Spleen (tissue), 11 donors: ENCODE measurements around the gene ACTN4. TPM values are rescaled to one million over a fixed set of nuclear protein-coding genes. Genes with fewer than 3 reads are reported as not detected.

Source experiments
- DNase-seq: peaks from one replicate; pipeline ENCODE4 v3.0.0-alpha.2; 2020
- H3K27ac ChIP-seq, 8 donors: fragments of 200-600 bp; sonication (generic) in 7 of 8; 1 replicate in 4 of 8; 2 replicates in 4 of 8; pipeline versions ENCODE4 v1.5.0 to v1.8.0; 2016 to 2021; ENCODE audit warnings: inconsistent platforms in 4 of 8, mild to moderate bottlenecking in 4 of 8, moderate library complexity in 1 of 8
- H3K27me3 ChIP-seq, 7 donors: fragments of 200-600 bp; sonication (generic) in 6 of 7; replicated peaks in 1 of 7; 1 replicate in 4 of 7; 2 replicates in 3 of 7; pipeline versions ENCODE4 v1.5.0 to v1.8.0; 2016 to 2021; ENCODE audit warnings: inconsistent platforms in 3 of 7, mild to moderate bottlenecking in 1 of 7
- H3K36me3 ChIP-seq, 6 donors: fragments of 200-600 bp; sonication (generic) in 5 of 6; 1 replicate in 4 of 6; 2 replicates in 2 of 6; pipeline versions ENCODE4 v1.5.0 to v1.8.0; 2016 to 2021; ENCODE audit warnings: inconsistent platforms in 2 of 6
- H3K4me1 ChIP-seq, 6 donors: fragments of 200-600 bp; sonication (generic) in 5 of 6; 1 replicate in 3 of 6; 2 replicates in 3 of 6; pipeline versions ENCODE4 v1.5.0 to v1.8.0; 2016 to 2021; ENCODE audit warnings: inconsistent platforms in 3 of 6
- H3K4me3 ChIP-seq, 8 donors: fragments of 200-600 bp; sonication (generic) in 7 of 8; 1 replicate in 4 of 8; 2 replicates in 4 of 8; pipeline versions ENCODE4 v1.5.0 to v1.8.0; 2016 to 2021; ENCODE audit warnings: inconsistent platforms in 4 of 8, mild to moderate bottlenecking in 4 of 8, moderate library complexity in 2 of 8
- H3K9me3 ChIP-seq, 8 donors: fragments of 200-600 bp; sonication (generic) in 7 of 8; 1 replicate in 4 of 8; 2 replicates in 4 of 8; pipeline versions ENCODE4 v1.5.0 to v1.8.0; 2016 to 2021; ENCODE audit warnings: inconsistent platforms in 4 of 8
- POLR2A ChIP-seq, 3 donors: fragments of 450-650 bp; IDR thresholded peaks; one replicate each; pipeline ENCODE4 v1.5.1; 2017; ENCODE audit warnings: antibody characterized with exemption in 3 of 3, mild to moderate bottlenecking in 1 of 3
- POLR2AphosphoS5 ChIP-seq, 3 donors: sonication (generic); formaldehyde crosslinking; IDR thresholded peaks; one replicate each; pipeline ENCODE4 v1.5.1; 2017; ENCODE audit warnings: antibody characterized with exemption in 3 of 3
- WGBS, 5 donors: extraction: QIAGEN DNeasy Blood & Tissue Kit in 3 of 5; methylation state at CpG; one replicate each; pipeline versions ENCODE4 v1.1.5 to v1.1.7; 2013 to 2018; 5-methylcytosine and 5-hydroxymethylcytosine counted together
- intact Hi-C: fragments of 100-400 bp; cut with DNase I; formaldehyde crosslinking; loops from one replicate; pipeline ENCODE4 v1.15.0; 2023; ENCODE audit warnings: low total_unique reads
- polyA plus RNA-seq, 3 donors: library from polyadenylated mRNA; stranded (reverse); fragments of 200-250 nt; gene quantifications; one replicate each; pipeline ENCODE4 v1.2.1, GENCODE V29; 2013
- total RNA-seq, 7 donors: library from RNA; depleted of rRNA in 3 of 7; stranded (reverse); fragments of >200 nt in 3 of 7; fragmentation: NEBNext Ultra II Directional in 4 of 7; extraction: Animal tissue kit (Norgen Biotek cat#: 25700) in 4 of 7; gene quantifications; one replicate each; pipeline versions ENCODE4 v1.1.0 to v1.2.1, GENCODE V29; 2016 to 2021
- TF ChIP-seq, protein P1 (sequence below), 11 experiments: fragments of 200-600 bp in 7 of 11; fragments of 450-650 bp in 4 of 11; sonication (generic) in 4 of 11; IDR thresholded peaks in 8 of 11; conservative IDR thresholded peaks in 3 of 11; 1 replicate in 7 of 11; 2 replicates in 4 of 11; pipeline versions ENCODE4 v1.4.0 to v1.8.0; 2016 to 2021; ENCODE audit warnings: antibody characterized with exemption in 11 of 11, inconsistent platforms in 4 of 11, mild to moderate bottlenecking in 1 of 11
- donor health status: healthy with polysubstance abuse.
- donor health status: DM: no; HTN: no; CAD: no; lungs with moderate emphysema.
- donor health status: DM: no; HTN: no; CAD: no.
- donor health status: Bipolar disorder and iron deficiency.
- donor health status: healthy.
- donor health status: DM: no; HTN: no; CAD: no.
- donor health status: DM: yes; HTN: yes; CAD: no.

Gene ACTN4
- total and polyA plus RNA-seq, 10 donors: 39.3 to 621 (median 408) TPM

DNA sequence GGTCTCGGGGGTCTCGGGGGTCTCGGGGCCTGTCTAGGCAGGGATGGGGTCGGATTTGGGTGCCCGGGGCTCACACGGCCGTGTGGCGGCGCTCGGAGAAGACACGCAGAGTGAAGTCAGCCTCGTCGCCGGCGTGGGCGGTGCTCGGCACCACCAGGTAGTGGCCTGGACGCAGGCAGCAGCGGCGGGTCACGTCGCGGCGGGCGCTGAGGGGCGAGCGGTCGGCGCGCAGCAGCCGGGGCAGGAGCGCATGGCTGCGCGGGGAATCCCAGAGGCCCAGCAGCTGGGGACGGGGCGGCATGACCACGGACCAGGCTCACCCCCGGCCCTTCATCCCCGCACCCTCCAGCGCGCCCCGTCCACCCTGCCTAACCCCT is 88.6 kb downstream of the ACTN4 start:
- Histone ChIP-seq H3K36me3 (peaks cover 0 to 17% (median 6%) of the 10 kb centered on the region in 6 donors), H3K4me1 (peaks cover 21 to 72% (median 58%) of the 10 kb centered on the region in 6 donors), H3K4me3 (peak overlapping the region; percentile 26 to 75 (median 44)), H3K9me3 (no peaks in the 10 kb centered on the region), H3K27me3 (peaks cover 0 to 15% (median 0%) of the 10 kb centered on the region in 7 donors), H3K27ac (peak overlapping the region in 7 of 8 donors; percentile 70 to 86 (median 76))
- DNase-seq: peak; percentile 95
- intact Hi-C loops: loop anchor here (2.0 kb wide), 1 partner anchor 39 kb away; no protein-coding TSS in a partner anchor
- 0 to 4% (median 1%) methylated on average over 17 to 42 of the region's 42 CpGs for WGBS, 5 donors
- TF ChIP-seq POLR2AphosphoS5 (IDR thresholded peaks at IDR 0.05) (peak; percentile 54 to 71 (median 68)), POLR2A (IDR thresholded peaks at IDR 0.05) (no peak)

DNA sequence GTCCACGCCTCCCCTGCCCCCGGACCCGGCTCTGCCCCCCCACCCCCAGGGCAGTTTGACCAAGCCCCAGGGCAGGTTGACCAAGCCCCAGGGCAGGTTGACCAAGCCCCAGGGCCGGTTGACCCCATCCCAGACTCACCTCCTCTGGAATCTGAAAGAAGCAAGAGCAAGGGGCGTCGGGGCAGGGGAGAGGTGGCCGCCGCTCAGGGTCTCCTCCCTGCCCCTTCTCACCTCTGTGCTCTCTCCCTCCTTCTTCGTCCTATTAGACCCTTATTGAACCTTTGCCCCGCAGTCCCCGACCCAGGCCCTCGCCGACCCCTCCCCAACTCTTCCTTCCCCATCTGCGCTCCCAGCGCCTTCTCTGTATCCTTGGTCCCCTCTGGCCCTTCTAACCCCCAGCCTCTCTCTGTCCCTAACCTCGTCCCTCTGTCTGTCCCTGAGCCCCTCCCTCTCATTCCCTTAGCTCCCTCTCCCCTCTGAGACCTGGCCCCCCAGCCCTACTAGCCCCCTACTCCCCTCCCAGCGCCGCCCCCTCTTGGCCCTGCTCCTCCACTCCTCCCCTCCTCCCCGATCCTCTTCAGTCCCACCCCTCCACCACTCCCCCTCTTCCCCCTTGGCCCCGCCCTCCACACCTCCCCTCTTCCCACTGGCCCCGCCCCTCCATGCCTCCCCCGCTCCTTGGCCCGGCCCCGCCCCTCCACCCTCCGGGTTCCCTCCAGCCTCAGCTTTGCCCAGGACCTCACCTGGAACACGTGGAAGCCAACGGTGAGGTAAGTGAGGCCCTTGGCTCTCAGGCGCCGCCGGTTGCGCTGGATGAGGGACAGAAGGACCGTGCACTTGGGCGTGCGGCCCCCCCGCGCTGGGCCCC is 89.2 kb downstream of the ACTN4 start:
- Histone ChIP-seq H3K9me3 (no peaks in the 10 kb centered on the region), H3K4me1 (peaks cover 21 to 65% (median 53%) of the 10 kb centered on the region in 6 donors), H3K27ac (peak overlapping the region in 7 of 8 donors; percentile 70 to 86 (median 76)), H3K4me3 (peak overlapping the region; percentile 26 to 75 (median 44)), H3K36me3 (peaks cover 0 to 11% (median under 1%) of the 10 kb centered on the region in 6 donors), H3K27me3 (peaks cover 0 to 15% (median 0%) of the 10 kb centered on the region in 7 donors)
- peak; percentile 89 for DNase-seq
- 6 to 8% (median 7%) methylated on average over 18 to 36 of the region's 36 CpGs for WGBS, 5 donors
- intact Hi-C loops: loop anchor here (2.0 kb wide), 1 partner anchor 38 kb away; no protein-coding TSS in a partner anchor
- TF ChIP-seq POLR2AphosphoS5 (IDR thresholded peaks at IDR 0.05): no peak
- TF ChIP-seq POLR2A (IDR thresholded peaks at IDR 0.05): no peak
- TF ChIP-seq, protein P1, sequence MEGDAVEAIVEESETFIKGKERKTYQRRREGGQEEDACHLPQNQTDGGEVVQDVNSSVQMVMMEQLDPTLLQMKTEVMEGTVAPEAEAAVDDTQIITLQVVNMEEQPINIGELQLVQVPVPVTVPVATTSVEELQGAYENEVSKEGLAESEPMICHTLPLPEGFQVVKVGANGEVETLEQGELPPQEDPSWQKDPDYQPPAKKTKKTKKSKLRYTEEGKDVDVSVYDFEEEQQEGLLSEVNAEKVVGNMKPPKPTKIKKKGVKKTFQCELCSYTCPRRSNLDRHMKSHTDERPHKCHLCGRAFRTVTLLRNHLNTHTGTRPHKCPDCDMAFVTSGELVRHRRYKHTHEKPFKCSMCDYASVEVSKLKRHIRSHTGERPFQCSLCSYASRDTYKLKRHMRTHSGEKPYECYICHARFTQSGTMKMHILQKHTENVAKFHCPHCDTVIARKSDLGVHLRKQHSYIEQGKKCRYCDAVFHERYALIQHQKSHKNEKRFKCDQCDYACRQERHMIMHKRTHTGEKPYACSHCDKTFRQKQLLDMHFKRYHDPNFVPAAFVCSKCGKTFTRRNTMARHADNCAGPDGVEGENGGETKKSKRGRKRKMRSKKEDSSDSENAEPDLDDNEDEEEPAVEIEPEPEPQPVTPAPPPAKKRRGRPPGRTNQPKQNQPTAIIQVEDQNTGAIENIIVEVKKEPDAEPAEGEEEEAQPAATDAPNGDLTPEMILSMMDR (IDR thresholded peaks at IDR 0.05 in 8 of 11, conservative IDR thresholded peaks at IDR 0.05 in 3 of 11): no peak

DNA sequence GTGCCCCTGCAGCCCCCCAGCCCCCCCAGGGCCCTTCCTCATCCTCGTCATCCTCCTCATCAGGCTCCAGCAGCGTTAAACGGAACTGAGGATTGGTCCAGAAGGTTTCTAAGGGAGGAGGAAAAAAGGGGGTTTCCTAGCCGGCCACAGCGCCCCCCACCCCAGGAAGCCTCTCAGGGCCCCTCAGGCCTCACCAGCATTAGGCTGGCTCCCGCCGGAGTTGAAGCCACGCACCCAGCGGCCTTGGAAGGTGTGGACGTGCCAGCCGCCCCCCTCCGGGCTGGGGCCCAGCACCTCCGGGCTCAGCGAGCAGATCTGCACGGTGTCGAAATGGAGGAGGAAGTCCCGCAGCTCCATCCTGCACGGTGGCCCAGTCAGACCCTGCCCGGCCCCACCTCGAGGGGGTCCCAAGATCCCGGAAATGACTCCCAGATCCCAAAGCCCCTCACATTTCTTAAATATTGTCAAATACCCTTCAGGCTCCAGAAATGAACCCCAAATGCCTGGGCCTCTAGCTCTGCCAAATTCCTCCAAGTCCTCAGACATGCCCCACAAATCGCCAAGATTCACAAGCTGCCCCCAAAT is 89.9 kb downstream of the ACTN4 start:
- Histone ChIP-seq H3K27me3 (peaks cover 0 to 15% (median 0%) of the 10 kb centered on the region in 7 donors), H3K4me1 (peaks cover 21 to 58% (median 47%) of the 10 kb centered on the region in 6 donors), H3K9me3 (no peaks in the 10 kb centered on the region), H3K4me3 (peak overlapping the region in 5 of 8 donors; percentile 8 to 75 (median 46)), H3K27ac (peak overlapping the region in 3 of 8 donors; percentile 23 to 86 (median 32)), H3K36me3 (peaks cover 0 to 3% (median 0%) of the 10 kb centered on the region in 6 donors)
- no peak for DNase-seq
- intact Hi-C loops: loop anchor here (2.0 kb wide), 1 partner anchor 37 kb away; no protein-coding TSS in a partner anchor
- 23 to 42% (median 28%) methylated on average over 6 to 22 of the region's 22 CpGs for WGBS, 5 donors
- TF ChIP-seq POLR2A (IDR thresholded peaks at IDR 0.05) (no peak), POLR2AphosphoS5 (IDR thresholded peaks at IDR 0.05) (peak in 1 of 3 donors; percentile 32)

DNA sequence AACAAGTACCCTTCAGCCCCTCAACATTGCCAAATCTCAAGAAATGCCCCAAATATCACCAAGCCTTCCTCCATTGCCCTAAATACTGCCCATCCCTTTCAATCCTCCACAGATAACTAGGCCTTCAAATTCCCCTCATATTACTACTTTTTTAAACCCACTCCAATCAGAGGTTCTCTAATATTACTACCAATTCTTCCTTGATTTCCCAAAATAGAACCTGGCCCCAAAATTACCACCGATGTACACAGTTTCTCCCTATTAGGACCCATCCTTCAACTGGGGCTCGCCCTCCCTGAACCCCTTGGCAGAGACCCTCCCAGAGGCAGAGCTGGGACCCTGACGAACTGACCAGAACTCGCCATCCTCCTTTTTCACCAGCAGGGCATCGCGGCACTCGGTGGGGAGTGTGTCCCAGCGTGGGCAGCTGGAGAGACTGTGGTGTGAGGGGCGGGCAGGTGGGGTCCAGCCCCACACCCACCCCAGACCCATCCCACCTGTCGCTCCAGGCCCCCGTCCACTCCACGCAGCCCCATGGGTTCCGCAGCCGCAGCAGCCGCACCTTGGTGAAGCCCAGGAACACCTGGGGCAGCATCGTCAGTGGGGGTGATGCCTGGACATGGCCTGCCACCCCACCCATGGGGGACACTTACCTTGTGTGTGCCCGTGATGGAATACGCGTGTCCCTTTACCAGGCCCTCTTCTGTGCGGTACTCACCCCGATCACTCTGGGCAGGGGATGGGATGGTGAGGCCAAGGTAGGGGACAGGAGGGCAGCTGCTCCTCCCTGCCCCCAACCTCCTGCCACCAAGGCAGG is 90.7 kb downstream of the ACTN4 start:
- peak; percentile 77 for DNase-seq
- WGBS, 5 donors: 96 to 98% (median 96%) methylated on average over 21 of the region's 21 CpGs
- Histone ChIP-seq H3K36me3 (no peaks in the 10 kb centered on the region), H3K9me3 (no peaks in the 10 kb centered on the region), H3K4me3 (no peak overlapping the region), H3K27me3 (peaks cover 0 to 15% (median 0%) of the 10 kb centered on the region in 7 donors), H3K4me1 (peaks cover 21 to 50% (median 40%) of the 10 kb centered on the region in 6 donors), H3K27ac (peak overlapping the region in 1 of 8 donors; percentile 86)
- TF ChIP-seq POLR2AphosphoS5 (IDR thresholded peaks at IDR 0.05) (peak in 1 of 3 donors; percentile 16), POLR2A (IDR thresholded peaks at IDR 0.05) (no peak)
- TF ChIP-seq, protein P1 (IDR thresholded peaks at IDR 0.05 in 8 of 11, conservative IDR thresholded peaks at IDR 0.05 in 3 of 11): peak in 1 of 11 experiments; percentile 6
- intact Hi-C loops: loop anchor here (2.0 kb wide), 1 partner anchor 37 kb away; no protein-coding TSS in a partner anchor
